SU-DHL-6 (cell line): ENCODE measurements around the gene LRRC8E.

ENCODE experiments used
- H2AFZ ChIP-seq: fragments of 200-600 bp; sonication (generic); 2 replicates; pipeline ENCODE4 v1.6.1; 2014; ENCODE audit warnings: low read depth, mild to moderate bottlenecking, moderate library complexity, mixed read lengths, antibody characterized with exemption, low read length; ENCODE audit not compliant: severe bottlenecking
- H3F3A ChIP-seq: fragments of 200-600 bp; shearing (Covaris generic); 2 replicates; pipeline ENCODE4 v1.6.0; 2016; ENCODE audit warnings: antibody characterized with exemption, mild to moderate bottlenecking; ENCODE audit not compliant: insufficient read depth
- H3K27ac ChIP-seq: fragments of 200-600 bp; sonication (generic); 2 replicates; pipeline ENCODE4 v1.5.1; 2016; ENCODE audit warnings: low read depth, mild to moderate bottlenecking, low read length, moderate library complexity, mixed read lengths
- H3K27me3 ChIP-seq: fragments of 200-600 bp; sonication (generic), shearing (Covaris generic); 2 replicates; pipeline ENCODE4 v1.6.0; 2014; ENCODE audit warnings: mild to moderate bottlenecking, low read length
- H3K36me3 ChIP-seq: fragments of 200-600 bp; sonication (generic); 2 replicates; pipeline ENCODE4 v1.6.1; 2014; ENCODE audit warnings: mild to moderate bottlenecking, low read length, mixed read lengths
- H3K4me2 ChIP-seq: fragments of 300-600, 200-600 bp; shearing (Covaris generic), sonication (generic); 2 replicates; pipeline ENCODE4 v1.6.0; 2014; ENCODE audit warnings: low read length, low read depth, mild to moderate bottlenecking; ENCODE audit not compliant: poor library complexity, severe bottlenecking
- H3K4me3 ChIP-seq: fragments of 200-600 bp; sonication (generic); 2 replicates; pipeline ENCODE4 v1.5.1; 2014; ENCODE audit warnings: antibody characterized with exemption, low read length, mild to moderate bottlenecking, mixed read lengths; ENCODE audit not compliant: insufficient read depth, poor library complexity, severe bottlenecking
- H3K79me2 ChIP-seq: fragments of 200-600 bp; sonication (generic); 2 replicates; pipeline ENCODE4 v1.6.1; 2014; ENCODE audit warnings: mild to moderate bottlenecking, low read length, moderate library complexity; ENCODE audit not compliant: insufficient read depth
- H3K9ac ChIP-seq: fragments of 200-600 bp; sonication (generic); 2 replicates; pipeline ENCODE4 v1.7.0; 2014; ENCODE audit warnings: mild to moderate bottlenecking, low read length
- H3K9me2 ChIP-seq: fragments of 200-600 bp; sonication (generic); replicated peaks from 2 replicates; pipeline ENCODE4 v1.6.1; 2014; ENCODE audit warnings: low read length; ENCODE audit not compliant: insufficient read depth
- H3K9me3 ChIP-seq: fragments of 200-600 bp; sonication (generic); 2 replicates; pipeline ENCODE4 v1.6.1; 2014; ENCODE audit warnings: low read length, mixed read lengths; ENCODE audit not compliant: insufficient read depth
- H4K20me1 ChIP-seq: fragments of 200-600 bp; sonication (generic); 2 replicates; pipeline ENCODE4 v1.6.1; 2014; ENCODE audit warnings: low read depth, mild to moderate bottlenecking, antibody characterized with exemption, low read length, moderate library complexity, mixed read lengths
- EZH2phosphoT487 ChIP-seq: fragments of 200-600 bp; sonication (generic), shearing (Covaris generic); conservative IDR thresholded peaks from 2 replicates; pipeline ENCODE4 v1.6.1; 2018; ENCODE audit warnings: mild to moderate bottlenecking, antibody characterized with exemption, low read length, moderate library complexity, mixed read lengths
- TF ChIP-seq, protein P1 (sequence below): fragments of 200-600 bp; sonication (generic); IDR thresholded peaks from one replicate; pipeline ENCODE4 v1.5.1; 2017; ENCODE audit warnings: antibody characterized with exemption, mild to moderate bottlenecking, low read length, moderate library complexity; ENCODE audit not compliant: insufficient read depth, poor library complexity, severe bottlenecking

LRRC8E gene

GRCh38 chr19:7930765-7931164, 42.5 kb downstream of the LRRC8E start:
- no peak overlapping the region for H2AFZ ChIP-seq
- no peak overlapping the region for H3K4me2 ChIP-seq
- H3K79me2 ChIP-seq: no peaks in the 10 kb centered on the region
- H3K36me3 ChIP-seq: no peaks in the 10 kb centered on the region
- no peaks in the 10 kb centered on the region for H3K27me3 ChIP-seq
- no peak overlapping the region for H3K27ac ChIP-seq
- peaks cover 5% of the 10 kb centered on the region; the same call in 1 of the 2 replicates for H3F3A ChIP-seq
- H4K20me1 ChIP-seq: no peaks in the 10 kb centered on the region
- H3K9me3 ChIP-seq: no peaks in the 10 kb centered on the region
- H3K9ac ChIP-seq: no peak overlapping the region
- no peaks in the 10 kb centered on the region for H3K9me2 ChIP-seq
- TF ChIP-seq EZH2phosphoT487: no peak
- TF ChIP-seq, protein P1, sequence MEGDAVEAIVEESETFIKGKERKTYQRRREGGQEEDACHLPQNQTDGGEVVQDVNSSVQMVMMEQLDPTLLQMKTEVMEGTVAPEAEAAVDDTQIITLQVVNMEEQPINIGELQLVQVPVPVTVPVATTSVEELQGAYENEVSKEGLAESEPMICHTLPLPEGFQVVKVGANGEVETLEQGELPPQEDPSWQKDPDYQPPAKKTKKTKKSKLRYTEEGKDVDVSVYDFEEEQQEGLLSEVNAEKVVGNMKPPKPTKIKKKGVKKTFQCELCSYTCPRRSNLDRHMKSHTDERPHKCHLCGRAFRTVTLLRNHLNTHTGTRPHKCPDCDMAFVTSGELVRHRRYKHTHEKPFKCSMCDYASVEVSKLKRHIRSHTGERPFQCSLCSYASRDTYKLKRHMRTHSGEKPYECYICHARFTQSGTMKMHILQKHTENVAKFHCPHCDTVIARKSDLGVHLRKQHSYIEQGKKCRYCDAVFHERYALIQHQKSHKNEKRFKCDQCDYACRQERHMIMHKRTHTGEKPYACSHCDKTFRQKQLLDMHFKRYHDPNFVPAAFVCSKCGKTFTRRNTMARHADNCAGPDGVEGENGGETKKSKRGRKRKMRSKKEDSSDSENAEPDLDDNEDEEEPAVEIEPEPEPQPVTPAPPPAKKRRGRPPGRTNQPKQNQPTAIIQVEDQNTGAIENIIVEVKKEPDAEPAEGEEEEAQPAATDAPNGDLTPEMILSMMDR: no peak
- H3K4me3 ChIP-seq: no peak overlapping the region

GRCh38 chr19:7931221-7932061, 43.1 kb downstream of the LRRC8E start:
- Histone ChIP-seq H3F3A (peaks cover 5% of the 10 kb centered on the region; the same call in 1 of the 2 replicates), H3K4me2 (no peak overlapping the region), H3K9me3 (no peaks in the 10 kb centered on the region), H3K9ac (no peak overlapping the region), H3K36me3 (no peaks in the 10 kb centered on the region), H2AFZ (no peak overlapping the region), H3K27me3 (no peaks in the 10 kb centered on the region), H4K20me1 (no peaks in the 10 kb centered on the region), H3K27ac (no peak overlapping the region), H3K4me3 (no peak overlapping the region), H3K9me2 (no peaks in the 10 kb centered on the region), H3K79me2 (no peaks in the 10 kb centered on the region)
- TF ChIP-seq EZH2phosphoT487: no peak
- TF ChIP-seq, protein P1: no peak

GRCh38 chr19:7932276-7932929, 44.1 kb downstream of the LRRC8E start:
- H3K79me2 ChIP-seq: no peaks in the 10 kb centered on the region
- no peaks in the 10 kb centered on the region for H3K27me3 ChIP-seq
- no peak overlapping the region for H3K9ac ChIP-seq
- TF ChIP-seq EZH2phosphoT487: no peak
- TF ChIP-seq, protein P1: no peak
- H4K20me1 ChIP-seq: no peaks in the 10 kb centered on the region
- no peak overlapping the region for H3K27ac ChIP-seq
- no peaks in the 10 kb centered on the region for H3K9me3 ChIP-seq
- H3K9me2 ChIP-seq: no peaks in the 10 kb centered on the region
- H3K36me3 ChIP-seq: no peaks in the 10 kb centered on the region
- H2AFZ ChIP-seq: no peak overlapping the region
- H3F3A ChIP-seq: peaks cover 5% of the 10 kb centered on the region; the same call in 1 of the 2 replicates
- H3K4me2 ChIP-seq: no peak overlapping the region
- H3K4me3 ChIP-seq: no peak overlapping the region
